Measurements from ENCODE around the gene MBD3L3.
"Not testable (repeated sequence)": the region's sequence is repeated elsewhere in the genome, so short reads cannot be mapped to it uniquely, and the experiment has no call there.

Gene MBD3L3

GRCh38 chr19:7058576-7058975 is at the start of gene MBD3L3:
Gene MBD3L3, minus strand, starts transcription at chr19:7058676. Its CDS starts 71 bp downstream, at chr19:7058605.
- DNase-seq: not testable (repeated sequence)

GRCh38 chr19:7106711-7107657 is 48.5 kb upstream of the MBD3L3 start:
- DNase-seq: no peak

GRCh38 chr19:7104747-7105447 is 46.4 kb upstream of the MBD3L3 start:
- no peak for DNase-seq

GRCh38 chr19:7101498-7102253 is 43.2 kb upstream of the MBD3L3 start:
- no peak for DNase-seq

- peak; percentile 90 for DNase-seq
Observed at GRCh38 chr19:7099597-7099921, 41.1 kb upstream of the MBD3L3 start.

- DNase-seq: peak; percentile 92
Observed at GRCh38 chr19:7098701-7099596, 40.5 kb upstream of the MBD3L3 start.

- DNase-seq: no peak
Observed at GRCh38 chr19:7098096-7098495, 39.6 kb upstream of the MBD3L3 start.

- DNase-seq: no peak
Observed at GRCh38 chr19:7088999-7089398, 30.5 kb upstream of the MBD3L3 start.

- DNase-seq: no peak
Observed at GRCh38 chr19:7083076-7083956, 24.8 kb upstream of the MBD3L3 start.

- DNase-seq: no peak
Observed at GRCh38 chr19:7078008-7078407, 19.5 kb upstream of the MBD3L3 start.

- no peak for DNase-seq
Observed at GRCh38 chr19:7076151-7076550, 17.7 kb upstream of the MBD3L3 start.

GRCh38 chr19:7074705-7075282 is 16.3 kb upstream of the MBD3L3 start:
- DNase-seq: no peak

- no peak for DNase-seq
Observed at GRCh38 chr19:7072541-7072940, 14.1 kb upstream of the MBD3L3 start.

GRCh38 chr19:7069904-7070226 is 11.4 kb upstream of the MBD3L3 start:
- DNase-seq: no peak

- DNase-seq: peak; percentile 100
Observed at GRCh38 chr19:7069042-7069903, 10.8 kb upstream of the MBD3L3 start, which contains the start of gene ZNF557. Gene ZNF557, plus strand, starts transcription at chr19:7069703. Its CDS starts 5,372 bp downstream, at chr19:7075075.

- no peak for DNase-seq
Observed at GRCh38 chr19:7068599-7068998, 10.1 kb upstream of the MBD3L3 start.

- no peak for DNase-seq
Observed at GRCh38 chr19:7067716-7068115, 9.2 kb upstream of the MBD3L3 start.

- DNase-seq: peak; percentile 23
Observed at GRCh38 chr19:7067122-7067521, 8.6 kb upstream of the MBD3L3 start.

GRCh38 chr19:7063764-7064418 is 5.4 kb upstream of the MBD3L3 start:
- DNase-seq: no peak

Data from stimulated activated CD4-positive, alpha-beta T cell treated with anti-CD3 and anti-CD28 coated beads, Interleukin-15, amount 100 ng/mL, for 24 hours (primary cell).